Measurements from ENCODE around the gene HLA-DMA. TPM values are rescaled to one million over a fixed set of nuclear protein-coding genes. Genes with fewer than 3 reads are reported as not detected.

Gene HLA-DMA
- total RNA-seq, 2 experiments from 2014 or later = 14.4 to 16.5 TPM

GRCh38 chr6:32946893-32947292 is 6.0 kb downstream of the HLA-DMA start:
- DNase-seq (no peak), ATAC-seq (ENCODE audit: poor library complexity) (no peak)
- peaks cover 73% of the 10 kb centered on the region for H3K4me1 Mint-ChIP-seq (ENCODE audit: low read depth)
- H3K4me3 ChIP-seq (ENCODE audit: low read length) = no peak overlapping the region
- H3K27me3 Mint-ChIP-seq = no peaks in the 10 kb centered on the region
- CTCF ChIA-PET = interaction anchor here (1.9 to 2.2 kb wide), 3 partner anchors 13 to 79 kb away, joined by 6 to 18 read pairs (median 7); no protein-coding TSS in a partner anchor
- H3K27ac Mint-ChIP-seq = no peak overlapping the region
- POLR2A ChIA-PET = interaction anchor here (1.2 to 2.1 kb wide), 2 partner anchors 25 to 102 kb away, joined by 3 to 17 read pairs; no protein-coding TSS in a partner anchor
- H3K4me3 Mint-ChIP-seq = no peak overlapping the region
- H3K9me3 ChIP-seq (ENCODE audit: control insufficient read depth in 1 of 2, insufficient read depth in 1 of 2, low read length in 2 of 2) = no peaks in the 10 kb centered on the region
- peaks cover 2% of the 10 kb centered on the region for H3K9me3 Mint-ChIP-seq
- intact Hi-C loops (cut with DNase I, micrococcal nuclease) = loop anchor here in 1 of 2 experiments (2.0 kb wide), 1 partner anchor 52 kb away; no protein-coding TSS in a partner anchor
- TF ChIP-seq CTCF (IDR thresholded peaks at IDR 0.05) = no peak
- no peaks in the 10 kb centered on the region for H3K27me3 ChIP-seq (ENCODE audit: control insufficient read depth in 1 of 2, insufficient read depth in 2 of 2, low read length in 2 of 2)
- peaks cover 42% of the 10 kb centered on the region for H3K4me1 ChIP-seq (ENCODE audit: insufficient read depth, low read length)
- no peaks in the 10 kb centered on the region for H3K36me3 ChIP-seq (ENCODE audit: insufficient read depth, low read length)
- H3K27ac ChIP-seq (ENCODE audit: low read depth in 1 of 2, low read length in 2 of 2) = no peak overlapping the region
- H3K36me3 Mint-ChIP-seq (ENCODE audit: low read depth) = no peaks in the 10 kb centered on the region

- peak overlapping the region; percentile 99 for H3K27ac Mint-ChIP-seq
- H3K27me3 Mint-ChIP-seq = no peaks in the 10 kb centered on the region
- Histone ChIP-seq H3K4me1 (ENCODE audit: insufficient read depth, low read length) (peaks cover 49% of the 10 kb centered on the region), H3K27me3 (ENCODE audit: control insufficient read depth in 1 of 2, insufficient read depth in 2 of 2, low read length in 2 of 2) (no peaks in the 10 kb centered on the region), H3K27ac (ENCODE audit: low read depth in 1 of 2, low read length in 2 of 2) (no peak overlapping the region), H3K36me3 (ENCODE audit: insufficient read depth, low read length) (no peaks in the 10 kb centered on the region), H3K9me3 (ENCODE audit: control insufficient read depth in 1 of 2, insufficient read depth in 1 of 2, low read length in 2 of 2) (no peaks in the 10 kb centered on the region), H3K4me3 (ENCODE audit: low read length) (no peak overlapping the region)
- H3K4me3 Mint-ChIP-seq = no peak overlapping the region
- H3K36me3 Mint-ChIP-seq (ENCODE audit: low read depth) = no peaks in the 10 kb centered on the region
- DNase-seq (no peak), ATAC-seq (ENCODE audit: poor library complexity) (no peak)
- TF ChIP-seq CTCF (IDR thresholded peaks at IDR 0.05) = no peak
- H3K9me3 Mint-ChIP-seq = peaks cover 2% of the 10 kb centered on the region
- ChIA-PET POLR2A (no interaction called here), CTCF (no interaction called here)
- H3K4me1 Mint-ChIP-seq (ENCODE audit: low read depth) = peaks cover 82% of the 10 kb centered on the region
- intact Hi-C loops (cut with DNase I, micrococcal nuclease) = loop anchor here in 1 of 2 experiments (2.0 kb wide), 1 partner anchor 51 kb away; no protein-coding TSS in a partner anchor
These were observed 6.9 kb downstream of the HLA-DMA start for GRCh38 chr6:32945953-32946352.

- peaks cover 2% of the 10 kb centered on the region for H3K9me3 Mint-ChIP-seq
- H3K4me1 ChIP-seq (ENCODE audit: insufficient read depth, low read length) = peaks cover 57% of the 10 kb centered on the region
- no peaks in the 10 kb centered on the region for H3K27me3 Mint-ChIP-seq
- no peaks in the 10 kb centered on the region for H3K36me3 Mint-ChIP-seq (ENCODE audit: low read depth)
- H3K9me3 ChIP-seq (ENCODE audit: control insufficient read depth in 1 of 2, insufficient read depth in 1 of 2, low read length in 2 of 2) = no peaks in the 10 kb centered on the region
- intact Hi-C loops (cut with DNase I, micrococcal nuclease) = no loop called here
- peak in 3 of 14 experiments; percentile 41 to 63 (median 53) for DNase-seq
- TF ChIP-seq CTCF (IDR thresholded peaks at IDR 0.05) = no peak
- ChIA-PET POLR2A (interaction anchor here (1.9 to 7.2 kb wide), 6 partner anchors 9 to 101 kb away, joined by 8 to 325 read pairs (median 14); partner anchors contain the start of genes BRD2, HLA-DMA and PSMB8), CTCF (interaction anchor here (2.1 to 7.4 kb wide), 3 partner anchors 8 to 39 kb away, joined by 8 to 53 read pairs (median 22); partner anchors contain the start of gene HLA-DMA)
- no peak overlapping the region for H3K4me3 Mint-ChIP-seq
- H3K4me3 ChIP-seq (ENCODE audit: low read length) = no peak overlapping the region
- H3K27ac Mint-ChIP-seq = peak overlapping the region; percentile 99
- ATAC-seq (ENCODE audit: poor library complexity) = no peak
- H3K4me1 Mint-ChIP-seq (ENCODE audit: low read depth) = peaks cover 88% of the 10 kb centered on the region
- H3K27me3 ChIP-seq (ENCODE audit: control insufficient read depth in 1 of 2, insufficient read depth in 2 of 2, low read length in 2 of 2) = no peaks in the 10 kb centered on the region
- H3K36me3 ChIP-seq (ENCODE audit: insufficient read depth, low read length) = no peaks in the 10 kb centered on the region
- peak overlapping the region in 1 of 2 donors; percentile 24 for H3K27ac ChIP-seq (ENCODE audit: low read depth in 1 of 2, low read length in 2 of 2)
These were observed 7.7 kb downstream of the HLA-DMA start for GRCh38 chr6:32945108-32945760.

Measured in CD4-positive, alpha-beta T cell (primary cell).